ENCODE measurements around the gene LIN37.

GRCh38 chr19:35801828-35802227 lies 53.5 kb downstream of the LIN37 start:
- TF ChIP-seq POLR2AphosphoS5 (IDR thresholded peaks at IDR 0.05) = no peak
- no peak for TF ChIP-seq CTCF (IDR thresholded peaks at IDR 0.05)
- no peak for TF ChIP-seq EP300 (IDR thresholded peaks at IDR 0.05)
